Transverse colon (tissue), 4 donors: ENCODE measurements around the gene DCK. TPM values are rescaled to one million over a fixed set of nuclear protein-coding genes. Genes with fewer than 3 reads are reported as not detected.
A peak's percentile ranks its signal among the peaks of the same experiment; 100 is the strongest.

ENCODE experiments used
- DNase-seq: peaks from one replicate; pipeline ENCODE4 v3.0.0-alpha.2; 2019
- H3K27ac ChIP-seq, 4 donors: fragments of 200-600 bp; sonication (generic); 2 replicates each; pipeline ENCODE4 v1.5.1; 2016 to 2018; ENCODE audit warnings: inconsistent platforms in 4 of 4
- H3K27me3 ChIP-seq: fragments of 200-600 bp; sonication (generic); 2 replicates; pipeline ENCODE4 v1.5.1; 2017; ENCODE audit warnings: inconsistent platforms
- H3K36me3 ChIP-seq, 4 donors: fragments of 200-600 bp; sonication (generic); 2 replicates each; pipeline ENCODE4 v1.5.1; 2017 to 2019; ENCODE audit warnings: inconsistent platforms in 4 of 4
- H3K4me1 ChIP-seq, 4 donors: fragments of 200-600 bp; sonication (generic); 2 replicates each; pipeline ENCODE4 v1.5.1; 2017 to 2020; ENCODE audit warnings: inconsistent platforms in 4 of 4
- H3K4me3 ChIP-seq, 4 donors: fragments of 200-600 bp; sonication (generic); 1 replicate in 1 of 4; 2 replicates in 3 of 4; pipeline versions ENCODE4 v1.5.1 to v1.6.1; 2017 to 2019; ENCODE audit warnings: inconsistent platforms in 4 of 4
- H3K9me3 ChIP-seq, 2 donors: fragments of 200-600 bp; sonication (generic); 2 replicates each; pipeline ENCODE4 v1.5.1; 2017 to 2019; ENCODE audit warnings: inconsistent platforms in 2 of 2
- EP300 ChIP-seq: sonication (generic); formaldehyde crosslinking; IDR thresholded peaks from one replicate; pipeline ENCODE4 v1.6.1; 2017; ENCODE audit warnings: antibody characterized with exemption, low read depth
- POLR2A ChIP-seq: fragments of 450-650 bp; IDR thresholded peaks from one replicate; pipeline ENCODE4 v1.6.1; 2016; ENCODE audit warnings: antibody characterized with exemption, mild to moderate bottlenecking, moderate library complexity
- POLR2AphosphoS5 ChIP-seq, 3 donors: sonication (generic); formaldehyde crosslinking; IDR thresholded peaks; one replicate each; pipeline ENCODE4 v1.6.1; 2016; ENCODE audit warnings: antibody characterized with exemption in 3 of 3
- WGBS, 2 donors: methylation state at CpG; one replicate each; pipeline ENCODE4 v1.1.5; 2018; ENCODE audit warnings: low coverage in 1 of 2; 5-methylcytosine and 5-hydroxymethylcytosine counted together
- in situ Hi-C, 4 donors: fragments of 200-750 bp; cut with MboI; loops; one replicate each; pipeline versions ENCODE4 v1.15.0 to v1.15.1; 2017; ENCODE audit warnings: low sequenced_read_pairs in 3 of 4, low pct_ligation_motif_present in 1 of 4, low pct_unique_long_range_greater_than_20kb in 1 of 4
- intact Hi-C: fragments of 100-400 bp; cut with DNase I; formaldehyde crosslinking; loops from one replicate; pipeline ENCODE4 v1.15.1; 2023; ENCODE audit warnings: low total_unique reads
- total RNA-seq, 4 donors: library from RNA; depleted of rRNA; stranded (reverse); fragments of >200 nt; gene quantifications; one replicate each; pipeline ENCODE4 v1.1.0, GENCODE V29; 2016
- TF ChIP-seq, protein P1 (sequence below), 5 experiments: fragments of 200-600 bp in 3 of 5; fragments of 450-650 bp in 2 of 5; sonication (generic) in 3 of 5; IDR thresholded peaks; 1 replicate in 2 of 5; 2 replicates in 3 of 5; pipeline ENCODE4 v1.5.1; 2016 to 2017; ENCODE audit warnings: antibody characterized with exemption in 5 of 5, inconsistent platforms in 3 of 5, mild to moderate bottlenecking in 2 of 5, moderate library complexity in 1 of 5

The DCK gene
- total RNA-seq, 4 donors from 2014 or later: 6.0 to 18.1 (median 15.9) TPM

DNA sequence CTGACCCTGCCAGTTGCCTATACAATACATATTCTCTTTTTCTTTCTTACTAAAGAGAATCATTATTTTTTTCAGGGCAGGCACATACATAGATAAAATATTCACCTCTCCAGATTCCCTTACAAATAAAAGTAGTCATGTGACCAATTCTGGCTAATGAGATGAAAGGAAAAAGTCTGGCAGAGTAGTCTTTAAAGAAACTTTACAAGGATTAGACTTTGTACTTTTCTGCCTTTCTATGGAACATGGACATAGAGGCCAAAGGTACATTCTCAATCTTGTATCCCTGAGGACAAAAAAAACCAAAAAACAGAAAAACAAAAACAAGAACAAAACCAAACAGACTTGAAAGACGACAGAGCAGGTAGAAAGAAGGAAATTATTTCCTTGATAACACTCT lies 75.6 kb downstream of the DCK start:
- no peak overlapping the region for H3K27ac ChIP-seq
- H3K9me3 ChIP-seq: no peaks in the 10 kb centered on the region
- no peaks in the 10 kb centered on the region for H3K36me3 ChIP-seq
- H3K4me3 ChIP-seq: no peak overlapping the region
- no peak for DNase-seq
- 45 to 63% methylated on average over 1 of the region's 1 CpG for WGBS, 2 donors
- intact Hi-C loops (no loop called here), in situ Hi-C loops (no loop called here)
- H3K27me3 ChIP-seq: no peaks in the 10 kb centered on the region
- peaks cover 0 to 28% (median 9%) of the 10 kb centered on the region in 4 donors for H3K4me1 ChIP-seq
- no peak for TF ChIP-seq POLR2AphosphoS5 (IDR thresholded peaks at IDR 0.05)
- no peak for TF ChIP-seq POLR2A
- no peak for TF ChIP-seq EP300

DNA sequence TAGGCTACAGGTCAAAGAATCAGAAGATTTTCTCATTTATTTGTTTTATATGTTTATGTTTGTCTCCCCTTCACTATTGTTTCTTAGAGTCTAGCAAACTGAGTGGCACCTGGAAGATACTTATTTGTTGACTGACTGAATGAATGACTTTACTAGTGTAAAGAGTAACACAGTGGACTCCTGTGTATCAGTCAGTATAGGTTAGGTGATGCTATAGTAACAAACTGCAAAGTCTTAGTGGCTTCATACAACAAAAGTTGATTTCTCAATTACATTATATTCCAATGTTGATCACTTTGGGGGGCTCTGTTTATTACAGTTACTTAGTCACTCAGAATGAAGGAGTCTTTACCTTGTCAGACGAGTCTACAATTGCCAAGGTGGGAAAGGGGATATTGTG lies 76.6 kb downstream of the DCK start:
- in situ Hi-C loops (no loop called here), intact Hi-C loops (no loop called here)
- Histone ChIP-seq H3K4me1 (peaks cover 0 to 37% (median 10%) of the 10 kb centered on the region in 4 donors), H3K27ac (no peak overlapping the region), H3K9me3 (no peaks in the 10 kb centered on the region), H3K36me3 (no peaks in the 10 kb centered on the region), H3K4me3 (no peak overlapping the region), H3K27me3 (no peaks in the 10 kb centered on the region)
- TF ChIP-seq POLR2A: no peak
- DNase-seq: no peak
- 94 to 100% methylated on average over 1 of the region's 1 CpG for WGBS, 2 donors

- Histone ChIP-seq H3K9me3 (no peaks in the 10 kb centered on the region), H3K4me1 (peaks cover 0 to 22% (median 4%) of the 10 kb centered on the region in 4 donors), H3K4me3 (peak overlapping the region in 2 of 4 donors; percentile 6 to 27), H3K27me3 (no peaks in the 10 kb centered on the region), H3K27ac (peak overlapping the region; percentile 21 to 82 (median 66)), H3K36me3 (no peaks in the 10 kb centered on the region)
- in situ Hi-C loops: no loop called here
- peak; percentile 12 for DNase-seq
- intact Hi-C loops: no loop called here
- TF ChIP-seq, protein P1, sequence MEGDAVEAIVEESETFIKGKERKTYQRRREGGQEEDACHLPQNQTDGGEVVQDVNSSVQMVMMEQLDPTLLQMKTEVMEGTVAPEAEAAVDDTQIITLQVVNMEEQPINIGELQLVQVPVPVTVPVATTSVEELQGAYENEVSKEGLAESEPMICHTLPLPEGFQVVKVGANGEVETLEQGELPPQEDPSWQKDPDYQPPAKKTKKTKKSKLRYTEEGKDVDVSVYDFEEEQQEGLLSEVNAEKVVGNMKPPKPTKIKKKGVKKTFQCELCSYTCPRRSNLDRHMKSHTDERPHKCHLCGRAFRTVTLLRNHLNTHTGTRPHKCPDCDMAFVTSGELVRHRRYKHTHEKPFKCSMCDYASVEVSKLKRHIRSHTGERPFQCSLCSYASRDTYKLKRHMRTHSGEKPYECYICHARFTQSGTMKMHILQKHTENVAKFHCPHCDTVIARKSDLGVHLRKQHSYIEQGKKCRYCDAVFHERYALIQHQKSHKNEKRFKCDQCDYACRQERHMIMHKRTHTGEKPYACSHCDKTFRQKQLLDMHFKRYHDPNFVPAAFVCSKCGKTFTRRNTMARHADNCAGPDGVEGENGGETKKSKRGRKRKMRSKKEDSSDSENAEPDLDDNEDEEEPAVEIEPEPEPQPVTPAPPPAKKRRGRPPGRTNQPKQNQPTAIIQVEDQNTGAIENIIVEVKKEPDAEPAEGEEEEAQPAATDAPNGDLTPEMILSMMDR (IDR thresholded peaks at IDR 0.05): no peak
- TF ChIP-seq EP300 (no peak), POLR2AphosphoS5 (IDR thresholded peaks at IDR 0.05) (no peak), POLR2A (no peak)
- 45% methylated on average over 9 to 10 of the region's 10 CpGs for whole genome bisulfite sequencing, 2 donors
Observed at GRCh38 chr4:71074452-71075299, 81.2 kb downstream of the DCK start.

Other genes starting within 250 kb of the DCK start
- gene GRSF1, start 153.8 kb upstream of the DCK start, total RNA-seq: 10 to 100 TPM; 42.6 to 63.2 (median 60.8) TPM
- 10 to 100 TPM in 2 of 4 donors, 1 to 10 TPM in 2; 6.7 to 15.4 (median 11.0) TPM for gene MOB1B, start 91.3 kb upstream of the DCK start, total RNA-seq